Chondrocyte (in vitro differentiated cells): ENCODE data around the gene SLC25A17. TPM values are rescaled to one million over a fixed set of nuclear protein-coding genes. Genes with fewer than 3 reads are reported as not detected.
A peak's percentile ranks its signal among the peaks of the same experiment; 100 is the strongest.
"Not testable (repeated sequence)": the region's sequence is repeated elsewhere in the genome, so short reads cannot be mapped to it uniquely, and the experiment has no call there.

ENCODE experiments used
- DNase-seq: peaks from one replicate; pipeline ENCODE4 v3.0.0; 2021; ENCODE audit warnings: mixed read lengths, low spot score
- H3K27ac Mint-ChIP-seq: one replicate; pipeline ENCODE4 v1.8.0; 2021; ENCODE audit warnings: mild to moderate bottlenecking, moderate library complexity, mixed read lengths; ENCODE audit not compliant: unreplicated experiment
- H3K27me3 Mint-ChIP-seq: 2 replicates; pipeline ENCODE4 v1.8.0; 2021; ENCODE audit warnings: low read depth, mixed read lengths
- H3K36me3 Mint-ChIP-seq: 2 replicates; pipeline ENCODE4 v1.8.0; 2021; ENCODE audit warnings: low read depth, mixed read lengths
- H3K4me1 Mint-ChIP-seq: 2 replicates; pipeline ENCODE4 v1.8.0; 2021; ENCODE audit warnings: low read depth, mild to moderate bottlenecking, mixed read lengths
- H3K4me3 Mint-ChIP-seq: one replicate; pipeline ENCODE4 v1.8.0; 2021; ENCODE audit warnings: mild to moderate bottlenecking, moderate library complexity, mixed read lengths; ENCODE audit not compliant: unreplicated experiment
- H3K9me3 Mint-ChIP-seq: 2 replicates; pipeline ENCODE4 v1.8.0; 2021; ENCODE audit warnings: low read depth, mixed read lengths
- total RNA-seq: library from RNA; stranded (reverse); gene quantifications from 3 replicates; pipeline ENCODE4 v1.2.1, GENCODE V29; 2021
- TF ChIP-seq, protein P1 (sequence below): fragments of 200-600 bp; sonication (generic); IDR thresholded peaks from 2 replicates; pipeline ENCODE4 v1.5.0; 2021; ENCODE audit warnings: antibody characterized with exemption, mild to moderate bottlenecking, moderate library complexity

The SLC25A17 gene
- total RNA-seq, 1 donor from 2014 or later, result 17.4 TPM

DNA sequence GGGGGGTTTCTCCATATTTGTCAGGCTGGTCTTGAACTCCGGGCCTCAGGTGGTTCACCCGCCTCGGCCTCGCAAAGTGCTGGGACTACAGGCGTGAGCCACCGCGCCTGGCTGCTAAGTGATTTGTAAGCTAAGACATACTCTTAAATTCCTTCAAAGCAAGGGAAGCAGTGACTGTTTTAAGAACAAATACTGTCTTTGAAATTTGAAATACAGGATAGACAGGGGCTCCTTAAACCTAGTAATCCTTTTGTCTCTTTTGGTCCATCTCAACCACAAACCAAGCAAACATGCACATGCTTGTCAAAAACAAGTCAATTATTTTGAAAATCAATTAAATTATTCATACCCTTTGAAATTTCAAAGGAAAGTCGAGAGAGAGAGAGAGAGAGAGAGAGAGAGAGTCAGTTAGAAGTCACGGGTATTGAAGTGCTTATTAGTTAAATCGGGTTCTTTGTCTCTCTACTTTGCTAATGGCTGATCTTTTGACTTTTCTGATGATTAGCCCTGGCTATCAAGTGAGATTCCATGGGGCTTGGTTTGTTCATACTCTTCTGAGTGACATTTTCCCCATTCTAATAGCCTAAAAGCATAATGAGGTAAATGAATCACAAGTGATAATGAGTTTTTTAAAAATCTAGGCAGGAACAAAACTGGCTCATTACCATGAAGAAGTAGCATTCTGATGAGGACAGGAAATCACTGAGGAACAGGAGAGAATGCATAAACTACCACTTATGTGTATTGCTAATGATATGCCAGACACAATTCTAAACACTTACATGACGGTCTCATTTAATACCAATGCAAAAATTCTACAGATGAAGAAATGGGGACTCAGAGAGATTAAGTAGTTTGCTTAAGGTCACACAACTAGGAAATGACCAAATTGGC, 91.8 kb downstream of the SLC25A17 start:
- Mint-ChIP-seq H3K4me1 (peaks cover 11% of the 10 kb centered on the region), H3K9me3 (no peaks in the 10 kb centered on the region), H3K36me3 (no peaks in the 10 kb centered on the region), H3K27me3 (no peaks in the 10 kb centered on the region), H3K27ac (no peak overlapping the region), H3K4me3 (no peak overlapping the region)
- TF ChIP-seq, protein P1, sequence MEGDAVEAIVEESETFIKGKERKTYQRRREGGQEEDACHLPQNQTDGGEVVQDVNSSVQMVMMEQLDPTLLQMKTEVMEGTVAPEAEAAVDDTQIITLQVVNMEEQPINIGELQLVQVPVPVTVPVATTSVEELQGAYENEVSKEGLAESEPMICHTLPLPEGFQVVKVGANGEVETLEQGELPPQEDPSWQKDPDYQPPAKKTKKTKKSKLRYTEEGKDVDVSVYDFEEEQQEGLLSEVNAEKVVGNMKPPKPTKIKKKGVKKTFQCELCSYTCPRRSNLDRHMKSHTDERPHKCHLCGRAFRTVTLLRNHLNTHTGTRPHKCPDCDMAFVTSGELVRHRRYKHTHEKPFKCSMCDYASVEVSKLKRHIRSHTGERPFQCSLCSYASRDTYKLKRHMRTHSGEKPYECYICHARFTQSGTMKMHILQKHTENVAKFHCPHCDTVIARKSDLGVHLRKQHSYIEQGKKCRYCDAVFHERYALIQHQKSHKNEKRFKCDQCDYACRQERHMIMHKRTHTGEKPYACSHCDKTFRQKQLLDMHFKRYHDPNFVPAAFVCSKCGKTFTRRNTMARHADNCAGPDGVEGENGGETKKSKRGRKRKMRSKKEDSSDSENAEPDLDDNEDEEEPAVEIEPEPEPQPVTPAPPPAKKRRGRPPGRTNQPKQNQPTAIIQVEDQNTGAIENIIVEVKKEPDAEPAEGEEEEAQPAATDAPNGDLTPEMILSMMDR, result no peak
- DNase-seq, result peak; percentile 28

- H3K27me3 Mint-ChIP-seq, result no peaks in the 10 kb centered on the region
- H3K36me3 Mint-ChIP-seq, result no peaks in the 10 kb centered on the region
- H3K9me3 Mint-ChIP-seq, result no peaks in the 10 kb centered on the region
- no peak overlapping the region for H3K4me3 Mint-ChIP-seq
- TF ChIP-seq, protein P1, result no peak
- H3K4me1 Mint-ChIP-seq, result peaks cover 10% of the 10 kb centered on the region
- no peak for DNase-seq
- no peak overlapping the region for H3K27ac Mint-ChIP-seq
These were observed 92.6 kb downstream of the SLC25A17 start for GRCh38 chr22:40726514-40726913.

DNA sequence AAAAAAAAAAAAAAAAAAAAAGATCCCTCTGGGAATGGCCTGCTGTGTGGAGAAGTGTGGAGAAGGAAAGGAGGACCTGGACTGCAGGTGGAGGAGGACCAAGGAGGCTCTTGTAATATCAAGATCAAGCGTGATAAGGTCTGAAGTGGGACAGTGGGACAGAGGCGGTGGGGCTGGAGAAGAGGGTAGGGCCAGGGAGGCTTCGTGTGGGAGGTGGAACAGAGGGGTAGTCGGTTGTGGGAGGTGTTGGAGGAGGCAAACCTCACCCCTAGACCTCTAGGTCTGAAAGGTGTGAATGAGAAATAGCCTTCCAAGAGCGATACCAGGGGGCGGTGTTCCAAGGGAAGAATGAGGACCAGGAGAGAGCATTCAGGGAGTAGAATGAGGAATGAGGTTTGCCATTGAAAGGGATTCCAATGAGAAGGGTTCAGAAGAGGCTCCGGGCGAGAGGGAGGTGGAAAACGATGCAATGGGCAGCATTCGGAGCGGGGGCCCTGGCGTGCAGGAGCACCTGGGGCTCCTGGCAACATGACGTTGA, 95.7 kb downstream of the SLC25A17 start:
- H3K27ac Mint-ChIP-seq, result no peak overlapping the region
- peaks cover 13% of the 10 kb centered on the region for H3K4me1 Mint-ChIP-seq
- peaks cover 2% of the 10 kb centered on the region for H3K27me3 Mint-ChIP-seq
- TF ChIP-seq, protein P1, result no peak
- H3K4me3 Mint-ChIP-seq, result no peak overlapping the region
- DNase-seq, result no peak
- no peaks in the 10 kb centered on the region for H3K9me3 Mint-ChIP-seq
- no peaks in the 10 kb centered on the region for H3K36me3 Mint-ChIP-seq

GRCh38 chr22:40721266-40721665, 97.9 kb downstream of the SLC25A17 start:
- H3K27me3 Mint-ChIP-seq, result peaks cover 2% of the 10 kb centered on the region
- TF ChIP-seq, protein P1, result no peak
- H3K36me3 Mint-ChIP-seq, result no peaks in the 10 kb centered on the region
- no peak for DNase-seq
- H3K9me3 Mint-ChIP-seq, result no peaks in the 10 kb centered on the region
- no peak overlapping the region for H3K4me3 Mint-ChIP-seq
- H3K4me1 Mint-ChIP-seq, result peaks cover 10% of the 10 kb centered on the region
- no peak overlapping the region for H3K27ac Mint-ChIP-seq

GRCh38 chr22:40720538-40721256, 98.4 kb downstream of the SLC25A17 start:
- H3K27ac Mint-ChIP-seq, result no peak overlapping the region
- TF ChIP-seq, protein P1, result no peak
- no peaks in the 10 kb centered on the region for H3K9me3 Mint-ChIP-seq
- H3K36me3 Mint-ChIP-seq, result no peaks in the 10 kb centered on the region
- DNase-seq, result no peak
- peaks cover 10% of the 10 kb centered on the region for H3K4me1 Mint-ChIP-seq
- H3K4me3 Mint-ChIP-seq, result no peak overlapping the region
- H3K27me3 Mint-ChIP-seq, result peaks cover 2% of the 10 kb centered on the region

DNA sequence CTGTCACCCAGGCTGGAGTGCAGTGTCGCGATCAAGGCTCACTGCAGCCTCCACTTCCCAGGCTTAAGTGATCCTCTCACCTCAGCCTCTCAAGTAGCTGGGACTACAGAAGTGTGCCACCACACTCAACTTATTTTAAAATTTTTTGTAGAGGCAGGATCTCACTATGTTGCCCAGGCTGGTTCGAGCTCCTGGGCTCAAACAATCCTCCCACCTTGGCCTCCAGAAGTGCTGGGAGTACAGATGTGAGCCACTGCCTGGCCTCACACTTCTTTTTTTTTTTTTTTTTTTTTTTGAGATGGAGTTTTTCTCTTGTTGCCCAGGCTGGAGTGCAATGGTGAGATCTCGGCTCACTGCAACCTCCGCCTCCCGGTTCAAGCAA, 99.0 kb downstream of the SLC25A17 start:
- not testable (repeated sequence) for H3K27me3 Mint-ChIP-seq, H3K9me3 Mint-ChIP-seq, H3K27ac Mint-ChIP-seq, DNase-seq, H3K36me3 Mint-ChIP-seq, H3K4me3 Mint-ChIP-seq
- peaks cover 10% of the 10 kb centered on the region for H3K4me1 Mint-ChIP-seq
